ENCODE data around the gene IQGAP1.
A peak's percentile ranks its signal among the peaks of the same experiment; 100 is the strongest.
"Not testable (repeated sequence)": the region's sequence is repeated elsewhere in the genome, so short reads cannot be mapped to it uniquely, and the experiment has no call there.

The IQGAP1 gene

GRCh38 chr15:90387534-90388461 is at the start of gene IQGAP1:
TSS of gene IQGAP1 (plus strand) at chr15:90388242. CDS start at chr15:90388342, 100 bp downstream.
- peak; percentile 91 for DNase-seq (ENCODE audit: low read depth)

- DNase-seq (ENCODE audit: low read depth), result no peak
These were observed 49.5 kb upstream of the IQGAP1 start for GRCh38 chr15:90338532-90338931.

- no peak for DNase-seq (ENCODE audit: low read depth)
These were observed 47.7 kb upstream of the IQGAP1 start for GRCh38 chr15:90340345-90340744.

- peak; percentile 45 for DNase-seq (ENCODE audit: low read depth)
These were observed 44.7 kb upstream of the IQGAP1 start for GRCh38 chr15:90343302-90343790.

- no peak for DNase-seq (ENCODE audit: low read depth)
These were observed 43.4 kb upstream of the IQGAP1 start for GRCh38 chr15:90344662-90345061.

- DNase-seq (ENCODE audit: low read depth), result no peak
These were observed 42.2 kb upstream of the IQGAP1 start for GRCh38 chr15:90345857-90346256.

GRCh38 chr15:90347431-90348065 is 40.5 kb upstream of the IQGAP1 start:
- DNase-seq (ENCODE audit: low read depth), result not testable (repeated sequence)

- no peak for DNase-seq (ENCODE audit: low read depth)
These were observed 39.6 kb upstream of the IQGAP1 start for GRCh38 chr15:90348456-90348855.

- no peak for DNase-seq (ENCODE audit: low read depth)
These were observed 39.0 kb upstream of the IQGAP1 start for GRCh38 chr15:90349072-90349471.

GRCh38 chr15:90349821-90350220 is 38.2 kb upstream of the IQGAP1 start:
- no peak for DNase-seq (ENCODE audit: low read depth)

- DNase-seq (ENCODE audit: low read depth), result no peak
These were observed 36.4 kb upstream of the IQGAP1 start for GRCh38 chr15:90351479-90352106.

- DNase-seq (ENCODE audit: low read depth), result peak; percentile 87
These were observed 35.7 kb upstream of the IQGAP1 start, which contains the start of gene ZNF774 for GRCh38 chr15:90352107-90352893. TSS of gene ZNF774 (plus strand) at chr15:90352284. CDS start at chr15:90354661, 2,377 bp downstream.

- DNase-seq (ENCODE audit: low read depth), result no peak
These were observed 33.1 kb upstream of the IQGAP1 start for GRCh38 chr15:90354986-90355385.

- no peak for DNase-seq (ENCODE audit: low read depth)
These were observed 29.7 kb upstream of the IQGAP1 start for GRCh38 chr15:90358124-90359033.

- DNase-seq (ENCODE audit: low read depth), result no peak
These were observed 27.3 kb upstream of the IQGAP1 start for GRCh38 chr15:90360746-90361145.

GRCh38 chr15:90362936-90363212 is 25.2 kb upstream of the IQGAP1 start:
- DNase-seq (ENCODE audit: low read depth), result peak; percentile 80

GRCh38 chr15:90364251-90364650 is 23.8 kb upstream of the IQGAP1 start:
- no peak for DNase-seq (ENCODE audit: low read depth)

GRCh38 chr15:90365414-90366055 is 22.5 kb upstream of the IQGAP1 start:
- no peak for DNase-seq (ENCODE audit: low read depth)

GRCh38 chr15:90367576-90367975 is 20.5 kb upstream of the IQGAP1 start:
- DNase-seq (ENCODE audit: low read depth), result peak; percentile 62

GRCh38 chr15:90375071-90375470 is 13.0 kb upstream of the IQGAP1 start:
- DNase-seq (ENCODE audit: low read depth), result no peak
